Upper lobe of right lung (tissue), 1 donor: Measurements from ENCODE around the gene KEL. TPM values are rescaled to one million over a fixed set of nuclear protein-coding genes. Genes with fewer than 3 reads are reported as not detected.

Experiments used
- ATAC-seq: fragments of 200-7000 bp; cut with Tn5 transposase; one replicate; pipeline ENCODE4 v1.9.1; 2020; ENCODE audit warnings: mild to moderate bottlenecking, moderate library complexity
- DNase-seq: peaks from one replicate; pipeline ENCODE4 v3.0.0-alpha.2; 2020
- H3K27ac ChIP-seq: fragments of 200-600 bp; one replicate; pipeline ENCODE4 v1.8.0; 2022
- H3K27me3 ChIP-seq: fragments of 200-600 bp; one replicate; pipeline ENCODE4 v1.8.0; 2022; ENCODE audit warnings: mild to moderate bottlenecking
- H3K36me3 ChIP-seq: fragments of 200-600 bp; one replicate; pipeline ENCODE4 v1.8.0; 2022
- H3K4me1 ChIP-seq: fragments of 200-600 bp; one replicate; pipeline ENCODE4 v1.8.0; 2022
- H3K4me3 ChIP-seq: fragments of 200-600 bp; one replicate; pipeline ENCODE4 v1.8.0; 2022; ENCODE audit warnings: mild to moderate bottlenecking
- H3K9me3 ChIP-seq: fragments of 200-600 bp; one replicate; pipeline ENCODE4 v1.8.0; 2022
- CTCF ChIP-seq: fragments of 200-600 bp; IDR thresholded peaks from one replicate; pipeline ENCODE4 v1.8.0; 2022; ENCODE audit warnings: antibody characterized with exemption
- intact Hi-C: fragments of 100-400 bp; cut with DNase I; formaldehyde crosslinking; loops from one replicate; pipeline ENCODE4 v1.11.0; 2022
- total RNA-seq: library from RNA; stranded (reverse); fragmentation: NEBNext Ultra II Directional; extraction: Animal tissue kit (Norgen Biotek cat#: 25700); gene quantifications from one replicate; pipeline ENCODE4 v1.2.1, GENCODE V29; 2021
- donor health status: DM: no; HTN: yes; CAD: no; lungs with severe emphysema.

The KEL gene
- total RNA-seq, 1 donor from 2014 or later = 0.87 TPM

DNA sequence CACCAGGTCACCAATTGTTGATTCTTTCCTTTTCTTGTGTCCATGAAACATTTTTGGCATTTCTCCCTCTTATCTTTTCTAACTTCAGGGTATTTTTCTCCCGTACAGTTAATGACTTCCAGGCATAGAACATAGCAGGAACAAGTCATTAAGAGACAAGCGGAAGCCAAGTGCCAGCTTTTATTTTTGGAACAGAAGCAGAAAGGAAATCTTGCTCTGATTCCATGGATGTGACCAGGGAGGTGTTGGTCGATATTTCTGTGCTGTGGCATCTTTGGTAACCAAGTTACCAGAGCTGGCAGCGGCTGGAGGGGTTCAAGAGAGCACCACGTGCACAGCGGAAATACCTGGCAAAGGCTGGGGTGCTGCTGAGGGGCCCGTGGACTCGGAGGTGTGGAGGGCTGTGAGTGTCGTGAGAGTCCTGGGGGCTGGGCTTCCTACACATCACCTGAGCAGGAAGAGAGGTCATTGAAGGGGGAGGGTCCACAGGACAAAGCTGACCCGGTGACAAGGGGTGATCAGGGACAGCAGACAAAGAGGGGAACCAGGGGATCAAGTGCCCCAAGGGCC is 21.1 kb downstream of the KEL start:
- Histone ChIP-seq H3K9me3 (no peaks in the 10 kb centered on the region), H3K4me1 (peaks cover 3% of the 10 kb centered on the region), H3K27ac (no peak overlapping the region), H3K4me3 (no peak overlapping the region), H3K36me3 (no peaks in the 10 kb centered on the region), H3K27me3 (no peaks in the 10 kb centered on the region)
- no peak for DNase-seq
- no peak for ATAC-seq
- no peak for TF ChIP-seq CTCF
- intact Hi-C loops = no loop called here

- Histone ChIP-seq H3K4me3 (no peak within 1 kb of the TSS), H3K9me3 (no peaks in the 10 kb centered on the region), H3K4me1 (peaks cover 3% of the 10 kb centered on the region), H3K27me3 (no peaks in the 10 kb centered on the region), H3K36me3 (no peaks in the 10 kb centered on the region), H3K27ac (no peak within 1 kb of the TSS)
- DNase-seq = no peak
- intact Hi-C loops = no loop called here
- no peak for ATAC-seq
- no peak for TF ChIP-seq CTCF
Observed at GRCh38 chr7:142939226-142939910, 22.8 kb downstream of the KEL start, which contains the start of gene LLCFC1. Gene LLCFC1 (plus strand): TSS chr7:142939484. CDS start chr7:142939622, 138 bp downstream.

- no peak for DNase-seq
- no peak overlapping the region for H3K4me3 ChIP-seq
- intact Hi-C loops = no loop called here
- H3K27ac ChIP-seq = no peak overlapping the region
- no peak for ATAC-seq
- H3K9me3 ChIP-seq = no peaks in the 10 kb centered on the region
- TF ChIP-seq CTCF = no peak
- H3K36me3 ChIP-seq = no peaks in the 10 kb centered on the region
- no peaks in the 10 kb centered on the region for H3K27me3 ChIP-seq
- peaks cover 3% of the 10 kb centered on the region for H3K4me1 ChIP-seq
Observed at GRCh38 chr7:142938611-142939010, 23.6 kb downstream of the KEL start.

DNA sequence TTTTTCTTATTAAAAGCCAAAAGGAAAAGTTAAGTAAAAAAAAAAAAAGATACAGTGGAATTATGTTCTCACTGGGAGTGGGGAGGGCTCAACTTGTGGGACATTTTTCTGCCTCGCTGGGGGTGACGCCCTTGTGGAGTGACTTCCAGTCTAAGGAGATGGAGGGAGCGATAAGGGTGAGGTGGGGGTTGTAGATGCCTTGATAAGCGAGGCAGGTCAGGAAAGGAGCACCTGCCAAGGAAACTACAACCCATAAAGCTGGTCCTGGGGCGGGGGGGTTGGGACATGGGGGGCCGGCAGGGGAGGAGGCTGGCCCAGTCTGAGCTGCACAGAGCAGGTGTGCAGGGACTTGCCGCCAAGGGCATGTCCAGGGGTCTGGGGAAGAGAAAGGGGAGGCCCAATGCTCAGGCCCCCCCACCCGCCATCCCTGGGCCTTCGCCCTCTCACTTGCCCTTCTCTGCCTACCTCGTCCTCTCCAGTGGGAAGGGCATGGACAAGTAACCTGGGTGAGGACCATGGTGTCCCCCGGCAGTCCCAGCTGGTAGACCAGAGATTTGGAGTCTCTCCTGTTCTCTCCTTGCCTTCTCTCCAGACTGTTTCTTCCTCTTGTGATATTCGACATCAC is 26.1 kb downstream of the KEL start:
- ATAC-seq = no peak
- Histone ChIP-seq H3K27me3 (no peaks in the 10 kb centered on the region), H3K36me3 (no peaks in the 10 kb centered on the region), H3K27ac (no peak overlapping the region), H3K4me1 (peaks cover 3% of the 10 kb centered on the region), H3K9me3 (no peaks in the 10 kb centered on the region), H3K4me3 (no peak overlapping the region)
- no peak for TF ChIP-seq CTCF
- no peak for DNase-seq
- intact Hi-C loops = no loop called here

- no peaks in the 10 kb centered on the region for H3K27me3 ChIP-seq
- no peaks in the 10 kb centered on the region for H3K4me1 ChIP-seq
- TF ChIP-seq CTCF = no peak
- H3K4me3 ChIP-seq = no peak overlapping the region
- intact Hi-C loops = no loop called here
- no peaks in the 10 kb centered on the region for H3K36me3 ChIP-seq
- no peak overlapping the region for H3K27ac ChIP-seq
- ATAC-seq (no peak), DNase-seq (no peak)
- no peaks in the 10 kb centered on the region for H3K9me3 ChIP-seq
Observed at GRCh38 chr7:142934056-142934455, 28.1 kb downstream of the KEL start.
